GM06990 (cell line): ENCODE measurements around the gene TM7SF2.

Experiments
- DNase-seq: peaks from one replicate; pipeline ENCODE4 v3.0.0-alpha.2; 2011; ENCODE audit not compliant: insufficient read length; ENCODE audit errors: extremely low read depth
- H3K27me3 ChIP-seq: replicated peaks from 2 replicates; pipeline ENCODE4 v1.6.0; 2011; ENCODE audit warnings: low read length; ENCODE audit not compliant: control insufficient read depth, insufficient read depth
- H3K36me3 ChIP-seq: 2 replicates; pipeline ENCODE4 v1.5.1; 2011; ENCODE audit warnings: low read length; ENCODE audit not compliant: control insufficient read depth, insufficient read depth
- H3K4me3 ChIP-seq: replicated peaks from 2 replicates; pipeline ENCODE4 v1.5.1; 2011; ENCODE audit warnings: low read depth, mild to moderate bottlenecking, control low read depth, low read length
- CTCF ChIP-seq: IDR thresholded peaks from 2 replicates; pipeline ENCODE4 v1.5.1; 2011; ENCODE audit warnings: low read length, control low read depth, mild to moderate bottlenecking, inconsistent platforms; ENCODE audit not compliant: insufficient read depth, poor library complexity, severe bottlenecking

TM7SF2 gene

DNA sequence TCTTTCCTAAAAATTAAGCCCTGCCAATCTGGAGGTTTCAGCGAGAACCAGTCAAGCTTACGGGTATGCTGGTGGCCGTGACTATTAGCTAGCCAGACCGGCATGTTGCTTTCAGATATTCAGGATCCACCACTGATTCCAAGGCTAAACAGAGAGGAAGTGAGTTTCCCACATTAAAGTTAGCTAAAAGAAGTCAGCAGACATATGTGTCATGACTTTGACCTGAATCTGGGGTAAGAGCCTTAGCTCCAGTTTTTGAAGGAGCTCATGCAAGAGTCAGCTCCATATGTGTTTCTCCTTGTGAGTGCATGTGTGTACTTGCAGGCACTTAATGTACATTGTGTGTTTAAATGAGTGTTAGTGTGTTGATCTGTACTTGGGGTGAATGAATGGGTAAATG is 26.2 kb upstream of the TM7SF2 start:
- DNase-seq: no peak
- Histone ChIP-seq H3K4me3 (no peak overlapping the region), H3K36me3 (peaks cover 26% of the 10 kb centered on the region), H3K27me3 (no peaks in the 10 kb centered on the region)
- no peak for TF ChIP-seq CTCF

GRCh38 chr11:65086809-65087208 is 24.9 kb upstream of the TM7SF2 start:
- Histone ChIP-seq H3K36me3 (peaks cover 26% of the 10 kb centered on the region), H3K4me3 (no peak overlapping the region), H3K27me3 (no peaks in the 10 kb centered on the region)
- no peak for TF ChIP-seq CTCF
- DNase-seq: no peak

GRCh38 chr11:65087216-65087615 is 24.5 kb upstream of the TM7SF2 start:
- Histone ChIP-seq H3K4me3 (no peak overlapping the region), H3K27me3 (no peaks in the 10 kb centered on the region), H3K36me3 (peaks cover 26% of the 10 kb centered on the region)
- no peak for TF ChIP-seq CTCF
- no peak for DNase-seq

- TF ChIP-seq CTCF: no peak
- Histone ChIP-seq H3K27me3 (no peaks in the 10 kb centered on the region), H3K36me3 (peaks cover 26% of the 10 kb centered on the region), H3K4me3 (no peak overlapping the region)
- DNase-seq: no peak
Measured at GRCh38 chr11:65087827-65088226, 23.8 kb upstream of the TM7SF2 start.

- no peak for DNase-seq
- Histone ChIP-seq H3K4me3 (no peak overlapping the region), H3K27me3 (no peaks in the 10 kb centered on the region), H3K36me3 (peaks cover 26% of the 10 kb centered on the region)
- no peak for TF ChIP-seq CTCF
Measured at GRCh38 chr11:65089621-65090020, 22.1 kb upstream of the TM7SF2 start.

GRCh38 chr11:65090628-65091027 is 21.0 kb upstream of the TM7SF2 start:
- H3K36me3 ChIP-seq: peaks cover 26% of the 10 kb centered on the region
- H3K27me3 ChIP-seq: no peaks in the 10 kb centered on the region
- no peak overlapping the region for H3K4me3 ChIP-seq
- no peak for TF ChIP-seq CTCF
- no peak for DNase-seq
